NT2/D1 (cell line): Measurements from ENCODE around the gene CDC42BPA.

Experiments
- DNase-seq: peaks from one replicate; pipeline ENCODE4 v3.0.0-alpha.2; 2011; ENCODE audit warnings: low read depth, low spot score
- H3K27me3 ChIP-seq: 2 replicates; pipeline ENCODE4 v1.6.0; 2011; ENCODE audit warnings: mild to moderate bottlenecking; ENCODE audit not compliant: insufficient read length, insufficient read depth
- H3K36me3 ChIP-seq: 2 replicates; pipeline ENCODE4 v1.6.1; 2011; ENCODE audit warnings: mild to moderate bottlenecking, low read length, mixed read lengths; ENCODE audit not compliant: insufficient read depth, insufficient read length
- H3K4me1 ChIP-seq: 2 replicates; pipeline ENCODE4 v1.5.1; 2011; ENCODE audit not compliant: insufficient read depth, insufficient read length
- H3K4me3 ChIP-seq: 2 replicates; pipeline ENCODE4 v1.5.1; 2011; ENCODE audit warnings: low read depth; ENCODE audit not compliant: insufficient read length
- H3K9ac ChIP-seq: 2 replicates; pipeline ENCODE4 v1.6.0; 2011; ENCODE audit warnings: low read depth; ENCODE audit not compliant: insufficient read length
- H3K9me3 ChIP-seq: 2 replicates; pipeline ENCODE4 v1.5.1; 2011; ENCODE audit warnings: mild to moderate bottlenecking, low read length; ENCODE audit not compliant: insufficient read depth
- SUZ12 ChIP-seq: IDR thresholded peaks from 2 replicates; pipeline ENCODE4 v1.6.1; 2011; ENCODE audit not compliant: insufficient read length, insufficient read depth; ENCODE audit errors: extremely low read depth
- YY1 ChIP-seq: IDR thresholded peaks from 2 replicates; pipeline ENCODE4 v1.6.1; 2011; ENCODE audit not compliant: insufficient read length, insufficient read depth
- ZNF274 ChIP-seq: IDR thresholded peaks from 2 replicates; pipeline ENCODE4 v1.6.1; 2011; ENCODE audit warnings: mild to moderate bottlenecking, low read depth, low read length

Gene CDC42BPA

GRCh38 chr1:227328405-227329019, 10.2 kb upstream of the CDC42BPA start:
- H3K4me1 ChIP-seq: no peaks in the 10 kb centered on the region
- no peak overlapping the region for H3K4me3 ChIP-seq
- H3K9ac ChIP-seq: no peak overlapping the region
- no peak for DNase-seq
- H3K27me3 ChIP-seq: no peaks in the 10 kb centered on the region
- no peak for TF ChIP-seq ZNF274
- no peak for TF ChIP-seq YY1
- TF ChIP-seq SUZ12: no peak
- no peaks in the 10 kb centered on the region for H3K36me3 ChIP-seq
- peaks cover 12% of the 10 kb centered on the region for H3K9me3 ChIP-seq

- H3K36me3 ChIP-seq: no peaks in the 10 kb centered on the region
- no peaks in the 10 kb centered on the region for H3K27me3 ChIP-seq
- no peak overlapping the region for H3K4me3 ChIP-seq
- TF ChIP-seq SUZ12: no peak
- no peak overlapping the region for H3K9ac ChIP-seq
- no peak for DNase-seq
- H3K9me3 ChIP-seq: no peaks in the 10 kb centered on the region
- no peaks in the 10 kb centered on the region for H3K4me1 ChIP-seq
These were observed 6.9 kb upstream of the CDC42BPA start for GRCh38 chr1:227325156-227325555.

- Histone ChIP-seq H3K9ac (no peak overlapping the region), H3K36me3 (no peaks in the 10 kb centered on the region)
These were observed 5.6 kb upstream of the CDC42BPA start for GRCh38 chr1:227323967-227324268.

GRCh38 chr1:227323171-227323966, 5.1 kb upstream of the CDC42BPA start:
- Histone ChIP-seq H3K36me3 (no peaks in the 10 kb centered on the region), H3K9me3 (no peaks in the 10 kb centered on the region), H3K9ac (no peak overlapping the region), H3K4me1 (no peaks in the 10 kb centered on the region), H3K27me3 (no peaks in the 10 kb centered on the region), H3K4me3 (no peak overlapping the region)
- TF ChIP-seq SUZ12: no peak
- TF ChIP-seq YY1: no peak
- no peak for TF ChIP-seq ZNF274
- DNase-seq: no peak

More at GRCh38 chr1:227323967-227324268, 5.6 kb upstream of the CDC42BPA start:
- no peaks in the 10 kb centered on the region for H3K9me3 ChIP-seq
- no peaks in the 10 kb centered on the region for H3K27me3 ChIP-seq
- TF ChIP-seq SUZ12: no peak
- no peak for TF ChIP-seq YY1
- TF ChIP-seq ZNF274: no peak
- no peak overlapping the region for H3K4me3 ChIP-seq
- H3K4me1 ChIP-seq: no peaks in the 10 kb centered on the region
- DNase-seq: no peak

- Histone ChIP-seq H3K4me1 (no peaks in the 10 kb centered on the region), H3K36me3 (no peaks in the 10 kb centered on the region), H3K4me3 (no peak overlapping the region), H3K9ac (no peak overlapping the region), H3K9me3 (no peaks in the 10 kb centered on the region), H3K27me3 (no peaks in the 10 kb centered on the region)
- no peak for DNase-seq
- no peak for TF ChIP-seq SUZ12
- no peak for TF ChIP-seq ZNF274
- no peak for TF ChIP-seq YY1
These were observed 4.1 kb upstream of the CDC42BPA start for GRCh38 chr1:227322376-227322775.

GRCh38 chr1:227321035-227321434, 2.7 kb upstream of the CDC42BPA start:
- Histone ChIP-seq H3K4me3 (no peak overlapping the region), H3K9me3 (no peaks in the 10 kb centered on the region), H3K9ac (no peak overlapping the region), H3K27me3 (no peaks in the 10 kb centered on the region), H3K36me3 (no peaks in the 10 kb centered on the region), H3K4me1 (no peaks in the 10 kb centered on the region)
- TF ChIP-seq ZNF274: no peak
- no peak for TF ChIP-seq SUZ12
- DNase-seq: no peak

- H3K9me3 ChIP-seq: no peaks in the 10 kb centered on the region
- H3K4me1 ChIP-seq: no peaks in the 10 kb centered on the region
- H3K9ac ChIP-seq: no peak overlapping the region
- no peak overlapping the region for H3K4me3 ChIP-seq
- no peak for TF ChIP-seq YY1
- no peak for TF ChIP-seq ZNF274
- no peak for TF ChIP-seq SUZ12
- H3K36me3 ChIP-seq: no peaks in the 10 kb centered on the region
- no peak for DNase-seq
- no peaks in the 10 kb centered on the region for H3K27me3 ChIP-seq
These were observed 2.2 kb upstream of the CDC42BPA start for GRCh38 chr1:227320476-227320875.
